ENCODE data around the gene CAPN3. TPM values are rescaled to one million over a fixed set of nuclear protein-coding genes. Genes with fewer than 3 reads are reported as not detected.

The CAPN3 gene
- total RNA-seq, 4 donors from 2014 or later, result 17.0 to 35.2 (median 19.3) TPM

DNA sequence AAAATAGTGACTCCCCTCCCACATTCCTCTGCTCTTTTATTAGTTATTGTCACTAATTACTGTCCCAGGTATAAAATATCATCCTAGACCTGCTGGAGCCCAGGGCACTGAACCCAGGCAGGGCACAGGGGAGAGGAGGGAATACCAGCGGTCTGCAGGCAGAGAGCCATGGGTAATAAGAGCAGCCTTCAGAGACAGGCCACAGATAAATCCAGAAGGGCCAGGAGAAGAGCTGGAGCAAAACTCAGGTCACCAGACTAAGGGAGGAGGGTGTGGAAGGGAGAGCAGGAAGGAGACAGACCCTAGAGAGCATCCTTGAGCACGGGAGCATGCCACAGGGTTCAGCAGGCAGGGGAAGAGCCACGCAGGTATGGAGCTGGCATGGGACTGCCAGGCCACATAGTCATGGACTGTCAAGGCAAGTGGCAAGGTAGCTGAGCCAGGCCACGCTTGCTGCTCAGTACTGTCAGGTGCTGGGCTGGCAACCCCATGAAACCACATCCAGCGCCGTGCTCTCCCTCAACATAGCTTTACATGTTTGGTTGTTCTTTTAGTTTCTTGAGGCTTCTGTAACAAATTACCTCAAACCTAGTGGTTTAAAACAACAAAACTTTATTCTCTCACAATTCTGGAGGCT, 15.6 kb upstream of the CAPN3 start:
- Histone ChIP-seq H3K36me3 (peaks cover 0 to 37% (median 4%) of the 10 kb centered on the region in 4 donors), H3K27ac (no peak overlapping the region), H3K9me3 (no peaks in the 10 kb centered on the region), H3K4me1 (no peaks in the 10 kb centered on the region), H3K4me3 (no peak overlapping the region), H3K27me3 (no peaks in the 10 kb centered on the region)
- TF ChIP-seq, protein P1, sequence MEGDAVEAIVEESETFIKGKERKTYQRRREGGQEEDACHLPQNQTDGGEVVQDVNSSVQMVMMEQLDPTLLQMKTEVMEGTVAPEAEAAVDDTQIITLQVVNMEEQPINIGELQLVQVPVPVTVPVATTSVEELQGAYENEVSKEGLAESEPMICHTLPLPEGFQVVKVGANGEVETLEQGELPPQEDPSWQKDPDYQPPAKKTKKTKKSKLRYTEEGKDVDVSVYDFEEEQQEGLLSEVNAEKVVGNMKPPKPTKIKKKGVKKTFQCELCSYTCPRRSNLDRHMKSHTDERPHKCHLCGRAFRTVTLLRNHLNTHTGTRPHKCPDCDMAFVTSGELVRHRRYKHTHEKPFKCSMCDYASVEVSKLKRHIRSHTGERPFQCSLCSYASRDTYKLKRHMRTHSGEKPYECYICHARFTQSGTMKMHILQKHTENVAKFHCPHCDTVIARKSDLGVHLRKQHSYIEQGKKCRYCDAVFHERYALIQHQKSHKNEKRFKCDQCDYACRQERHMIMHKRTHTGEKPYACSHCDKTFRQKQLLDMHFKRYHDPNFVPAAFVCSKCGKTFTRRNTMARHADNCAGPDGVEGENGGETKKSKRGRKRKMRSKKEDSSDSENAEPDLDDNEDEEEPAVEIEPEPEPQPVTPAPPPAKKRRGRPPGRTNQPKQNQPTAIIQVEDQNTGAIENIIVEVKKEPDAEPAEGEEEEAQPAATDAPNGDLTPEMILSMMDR (IDR thresholded peaks at IDR 0.05), result no peak
- no peak for TF ChIP-seq POLR2A (IDR thresholded peaks at IDR 0.05)
- intact Hi-C loops (cut with DNase I; ENCODE audit: low total_unique reads), result no loop called here
- in situ Hi-C loops (cut with MboI; ENCODE audit: low pct_ligation_motif_present in 1 of 4, low pct_unique_long_range_greater_than_20kb in 1 of 4, low sequenced_read_pairs in 3 of 4), result no loop called here
- WGBS, 2 donors (ENCODE audit: low coverage in 1 of 2), result 80% methylated on average over 1 to 6 of the region's 6 CpGs
- DNase-seq, result no peak

DNA sequence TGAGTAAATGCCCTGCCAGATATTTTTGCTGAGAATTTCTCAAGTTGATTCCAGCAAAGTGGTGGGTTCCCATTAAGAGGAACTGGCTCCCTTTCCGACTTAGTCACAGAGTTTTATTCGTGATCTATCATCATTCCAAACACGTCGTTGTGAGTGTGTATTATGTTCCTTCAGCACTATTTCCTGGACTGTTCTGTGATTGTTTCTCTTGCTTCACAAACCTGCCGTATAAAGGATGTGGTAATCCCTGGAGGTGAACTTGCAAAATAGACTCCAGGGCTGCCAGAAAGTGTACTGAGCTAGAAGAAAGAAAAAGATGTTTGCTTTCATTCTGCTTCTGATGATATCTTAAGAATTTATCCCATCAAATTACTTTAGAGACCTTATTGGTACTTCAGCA, 14.5 kb upstream of the CAPN3 start:
- TF ChIP-seq EP300 (IDR thresholded peaks at IDR 0.05; ENCODE audit: low read depth) (no peak), POLR2A (IDR thresholded peaks at IDR 0.05) (no peak), POLR2AphosphoS5 (IDR thresholded peaks at IDR 0.05) (no peak)
- TF ChIP-seq, protein P1 (IDR thresholded peaks at IDR 0.05), result no peak
- Histone ChIP-seq H3K36me3 (peaks cover 0 to 48% (median 4%) of the 10 kb centered on the region in 4 donors), H3K4me1 (no peaks in the 10 kb centered on the region), H3K9me3 (no peaks in the 10 kb centered on the region), H3K27me3 (no peaks in the 10 kb centered on the region), H3K4me3 (no peak overlapping the region), H3K27ac (no peak overlapping the region)
- intact Hi-C loops (cut with DNase I; ENCODE audit: low total_unique reads) (no loop called here), in situ Hi-C loops (cut with MboI; ENCODE audit: low pct_ligation_motif_present in 1 of 4, low pct_unique_long_range_greater_than_20kb in 1 of 4, low sequenced_read_pairs in 3 of 4) (no loop called here)
- 74 to 76% methylated on average over 5 of the region's 5 CpGs for WGBS, 2 donors (ENCODE audit: low coverage in 1 of 2)
- DNase-seq, result no peak

DNA sequence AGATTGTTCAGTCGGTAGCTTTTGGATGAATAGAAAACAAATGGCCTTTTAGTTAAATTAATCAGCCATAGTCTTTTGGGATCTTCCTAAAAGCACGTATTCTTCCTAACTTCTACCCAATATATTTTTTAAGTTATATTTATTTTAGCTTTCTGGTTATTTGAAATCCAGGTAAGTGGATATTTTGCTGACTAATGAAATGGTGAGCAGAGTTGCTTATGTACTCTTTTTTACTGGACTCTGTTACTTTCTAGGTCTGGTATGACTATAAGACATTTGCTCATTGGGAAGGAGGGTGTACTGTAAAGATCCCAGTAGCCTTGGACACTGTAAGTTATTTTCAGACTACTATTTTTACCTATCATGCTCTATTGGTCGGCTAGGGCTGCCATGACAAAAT, 13.8 kb upstream of the CAPN3 start:
- intact Hi-C loops (cut with DNase I; ENCODE audit: low total_unique reads), result no loop called here
- H3K36me3 ChIP-seq, result peaks cover 0 to 48% (median 4%) of the 10 kb centered on the region in 4 donors
- TF ChIP-seq POLR2A (IDR thresholded peaks at IDR 0.05) (no peak), EP300 (IDR thresholded peaks at IDR 0.05; ENCODE audit: low read depth) (no peak), POLR2AphosphoS5 (IDR thresholded peaks at IDR 0.05) (no peak)
- TF ChIP-seq, protein P1 (IDR thresholded peaks at IDR 0.05), result no peak
- in situ Hi-C loops (cut with MboI; ENCODE audit: low pct_ligation_motif_present in 1 of 4, low pct_unique_long_range_greater_than_20kb in 1 of 4, low sequenced_read_pairs in 3 of 4), result no loop called here
- no peaks in the 10 kb centered on the region for H3K9me3 ChIP-seq
- no peaks in the 10 kb centered on the region for H3K4me1 ChIP-seq
- 89 to 95% methylated on average over 3 of the region's 3 CpGs for WGBS, 2 donors (ENCODE audit: low coverage in 1 of 2)
- no peaks in the 10 kb centered on the region for H3K27me3 ChIP-seq
- H3K27ac ChIP-seq, result no peak overlapping the region
- no peak overlapping the region for H3K4me3 ChIP-seq
- DNase-seq, result no peak

DNA sequence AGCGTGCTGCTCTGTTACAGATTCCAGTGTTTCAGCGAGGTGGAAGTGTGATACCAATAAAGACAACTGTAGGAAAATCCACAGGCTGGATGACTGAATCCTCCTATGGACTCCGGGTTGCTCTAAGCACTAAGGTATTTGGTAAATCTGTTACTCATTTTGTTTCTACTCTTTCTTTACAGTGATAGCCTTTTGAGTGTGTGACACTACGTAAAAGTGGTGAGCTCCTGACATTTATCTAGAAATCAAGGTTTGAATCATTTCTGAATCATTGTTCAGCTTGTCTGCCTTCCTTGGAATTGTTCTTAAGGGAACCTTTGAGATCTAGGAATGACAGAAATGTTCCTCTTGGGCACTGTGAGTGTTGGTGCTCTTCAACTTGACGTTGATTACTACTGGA, 11.2 kb upstream of the CAPN3 start:
- Histone ChIP-seq H3K27ac (no peak overlapping the region), H3K4me3 (no peak overlapping the region), H3K4me1 (no peaks in the 10 kb centered on the region), H3K9me3 (no peaks in the 10 kb centered on the region), H3K36me3 (peaks cover 0 to 66% (median 8%) of the 10 kb centered on the region in 4 donors), H3K27me3 (no peaks in the 10 kb centered on the region)
- no peak for DNase-seq
- WGBS, 2 donors (ENCODE audit: low coverage in 1 of 2), result 91 to 94% methylated on average over 4 to 5 of the region's 5 CpGs
- in situ Hi-C loops (cut with MboI; ENCODE audit: low pct_ligation_motif_present in 1 of 4, low pct_unique_long_range_greater_than_20kb in 1 of 4, low sequenced_read_pairs in 3 of 4), result no loop called here
- intact Hi-C loops (cut with DNase I; ENCODE audit: low total_unique reads), result no loop called here
- TF ChIP-seq EP300 (IDR thresholded peaks at IDR 0.05; ENCODE audit: low read depth) (no peak), POLR2A (IDR thresholded peaks at IDR 0.05) (no peak), POLR2AphosphoS5 (IDR thresholded peaks at IDR 0.05) (no peak)
- TF ChIP-seq, protein P1 (IDR thresholded peaks at IDR 0.05), result no peak
